Neural progenitor cell (in vitro differentiated cells): Measurements from ENCODE around the gene ERC2. TPM values are rescaled to one million over a fixed set of nuclear protein-coding genes. Genes with fewer than 3 reads are reported as not detected.

ENCODE experiments used
- DNase-seq: peaks from one replicate; pipeline ENCODE4 v3.0.0-alpha.2; 2016; ENCODE audit warnings: low spot score
- H2AFZ ChIP-seq: fragments of 200-600 bp; sonication (generic); replicated peaks from 2 replicates; pipeline ENCODE4 v1.6.1; 2016; ENCODE audit warnings: antibody characterized with exemption
- H3F3A ChIP-seq: fragments of 200-600 bp; sonication (generic); 2 replicates; pipeline ENCODE4 v1.6.1; 2016; ENCODE audit warnings: antibody characterized with exemption, low read depth
- H3K27ac ChIP-seq: fragments of 200-600 bp; sonication (generic); 2 replicates; pipeline ENCODE4 v1.5.1; 2016; ENCODE audit warnings: mild to moderate bottlenecking
- H3K27me3 ChIP-seq: fragments of 200-600 bp; sonication (generic); 2 replicates; pipeline ENCODE4 v1.6.1; 2016; ENCODE audit warnings: mild to moderate bottlenecking, moderate library complexity
- H3K36me3 ChIP-seq: fragments of 200-600 bp; sonication (generic); 2 replicates; pipeline ENCODE4 v1.5.1; 2016
- H3K4me1 ChIP-seq: fragments of 200-600 bp; sonication (generic); 2 replicates; pipeline ENCODE4 v1.6.1; 2016; ENCODE audit warnings: mixed run types
- H3K4me2 ChIP-seq: fragments of 200-600 bp; sonication (generic); 2 replicates; pipeline ENCODE4 v1.6.1; 2016
- H3K4me3 ChIP-seq: fragments of 200-600 bp; sonication (generic); 2 replicates; pipeline ENCODE4 v1.5.1; 2016
- H3K79me2 ChIP-seq: fragments of 200-600 bp; sonication (generic); 2 replicates; pipeline ENCODE4 v1.6.1; 2016; ENCODE audit warnings: low read depth
- H3K9ac ChIP-seq: fragments of 200-600 bp; sonication (generic); 2 replicates; pipeline ENCODE4 v1.6.1; 2016
- H3K9me3 ChIP-seq: fragments of 200-600 bp; sonication (generic); 2 replicates; pipeline ENCODE4 v1.5.1; 2016; ENCODE audit warnings: low read depth
- H4K20me1 ChIP-seq: fragments of 200-600 bp; sonication (generic); 2 replicates; pipeline ENCODE4 v1.6.1; 2016; ENCODE audit warnings: low read depth
- H3K27ac Mint-ChIP-seq: 3 replicates; pipeline ENCODE4 v1.8.0; 2021; ENCODE audit warnings: mixed read lengths
- H3K27me3 Mint-ChIP-seq: 2 replicates; pipeline ENCODE4 v1.8.0; 2022; ENCODE audit warnings: low read depth, mild to moderate bottlenecking, inconsistent platforms, moderate library complexity, mixed read lengths; ENCODE audit not compliant: insufficient read depth
- H3K36me3 Mint-ChIP-seq: 3 replicates; pipeline ENCODE4 v1.8.0; 2021; ENCODE audit warnings: mixed read lengths
- H3K4me1 Mint-ChIP-seq: 3 replicates; pipeline ENCODE4 v1.8.0; 2021; ENCODE audit warnings: mixed read lengths
- H3K4me3 Mint-ChIP-seq: 3 replicates; pipeline ENCODE4 v1.8.0; 2021; ENCODE audit warnings: mild to moderate bottlenecking, moderate library complexity, mixed read lengths
- H3K9me3 Mint-ChIP-seq: 3 replicates; pipeline ENCODE4 v1.8.0; 2020; ENCODE audit warnings: mixed read lengths
- EZH2 ChIP-seq: fragments of 200-600 bp; sonication (generic); IDR thresholded peaks from 2 replicates; pipeline ENCODE4 v1.6.1; 2017; ENCODE audit warnings: antibody characterized with exemption, mild to moderate bottlenecking, moderate library complexity
- EZH2phosphoT487 ChIP-seq: fragments of 200-600 bp; sonication (generic); IDR thresholded peaks from 2 replicates; pipeline ENCODE4 v1.6.1; 2017; ENCODE audit warnings: antibody characterized with exemption
- total RNA-seq: library from RNA; depleted of rRNA; stranded (reverse); fragments of >200 nt; gene quantifications from 2 replicates; pipeline ENCODE4 v1.2.3, GENCODE V29; 2015; ENCODE audit warnings: low replicate concordance
- TF ChIP-seq, protein P1 (sequence below): fragments of 200-600 bp; sonication (generic); IDR thresholded peaks from 2 replicates; pipeline ENCODE4 v1.5.1; 2017; ENCODE audit warnings: antibody characterized with exemption, mild to moderate bottlenecking

The ERC2 gene
- total RNA-seq, 1 donor from 2014 or later, result 24.8 TPM

DNA sequence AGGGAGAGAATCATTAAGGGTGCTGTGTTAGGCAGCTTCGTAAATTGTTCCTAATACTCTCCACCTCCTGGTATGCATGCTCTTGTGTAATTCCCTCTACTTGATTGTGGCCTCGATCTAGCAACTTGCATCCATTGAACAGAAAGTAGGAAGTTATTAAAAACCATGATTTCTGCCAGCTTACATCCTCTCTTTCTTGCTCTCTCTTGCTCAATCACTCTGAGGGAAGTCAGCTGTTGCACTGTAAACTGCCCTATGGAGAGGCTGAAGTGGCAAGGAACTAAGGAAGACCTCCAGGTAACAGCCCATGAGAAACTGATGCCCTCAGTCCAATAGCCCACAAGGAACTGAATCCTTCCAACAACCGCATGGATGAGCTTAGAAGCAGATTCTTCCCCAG lies 92.6 kb downstream of the ERC2 start:
- H3K4me1 Mint-ChIP-seq, result peaks cover 4% of the 10 kb centered on the region
- H3K4me1 ChIP-seq, result peaks cover 3% of the 10 kb centered on the region
- H3K4me3 ChIP-seq, result no peak overlapping the region
- peaks cover 2% of the 10 kb centered on the region for H3K27me3 Mint-ChIP-seq
- H3K27ac Mint-ChIP-seq, result no peak overlapping the region
- TF ChIP-seq, protein P1, sequence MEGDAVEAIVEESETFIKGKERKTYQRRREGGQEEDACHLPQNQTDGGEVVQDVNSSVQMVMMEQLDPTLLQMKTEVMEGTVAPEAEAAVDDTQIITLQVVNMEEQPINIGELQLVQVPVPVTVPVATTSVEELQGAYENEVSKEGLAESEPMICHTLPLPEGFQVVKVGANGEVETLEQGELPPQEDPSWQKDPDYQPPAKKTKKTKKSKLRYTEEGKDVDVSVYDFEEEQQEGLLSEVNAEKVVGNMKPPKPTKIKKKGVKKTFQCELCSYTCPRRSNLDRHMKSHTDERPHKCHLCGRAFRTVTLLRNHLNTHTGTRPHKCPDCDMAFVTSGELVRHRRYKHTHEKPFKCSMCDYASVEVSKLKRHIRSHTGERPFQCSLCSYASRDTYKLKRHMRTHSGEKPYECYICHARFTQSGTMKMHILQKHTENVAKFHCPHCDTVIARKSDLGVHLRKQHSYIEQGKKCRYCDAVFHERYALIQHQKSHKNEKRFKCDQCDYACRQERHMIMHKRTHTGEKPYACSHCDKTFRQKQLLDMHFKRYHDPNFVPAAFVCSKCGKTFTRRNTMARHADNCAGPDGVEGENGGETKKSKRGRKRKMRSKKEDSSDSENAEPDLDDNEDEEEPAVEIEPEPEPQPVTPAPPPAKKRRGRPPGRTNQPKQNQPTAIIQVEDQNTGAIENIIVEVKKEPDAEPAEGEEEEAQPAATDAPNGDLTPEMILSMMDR, result no peak
- TF ChIP-seq EZH2phosphoT487, result no peak
- no peak for TF ChIP-seq EZH2
- peaks cover 4% of the 10 kb centered on the region for H3K9me3 Mint-ChIP-seq
- no peaks in the 10 kb centered on the region for H3K79me2 ChIP-seq
- no peak overlapping the region for H3K4me2 ChIP-seq
- DNase-seq, result no peak
- no peaks in the 10 kb centered on the region for H3K27me3 ChIP-seq
- no peaks in the 10 kb centered on the region for H3K36me3 ChIP-seq
- H3F3A ChIP-seq, result no peaks in the 10 kb centered on the region
- H4K20me1 ChIP-seq, result no peaks in the 10 kb centered on the region
- no peaks in the 10 kb centered on the region for H3K36me3 Mint-ChIP-seq
- H3K9me3 ChIP-seq, result no peaks in the 10 kb centered on the region
- no peak overlapping the region for H3K4me3 Mint-ChIP-seq
- H3K9ac ChIP-seq, result no peak overlapping the region
- no peak overlapping the region for H3K27ac ChIP-seq
- H2AFZ ChIP-seq, result no peak overlapping the region

DNA sequence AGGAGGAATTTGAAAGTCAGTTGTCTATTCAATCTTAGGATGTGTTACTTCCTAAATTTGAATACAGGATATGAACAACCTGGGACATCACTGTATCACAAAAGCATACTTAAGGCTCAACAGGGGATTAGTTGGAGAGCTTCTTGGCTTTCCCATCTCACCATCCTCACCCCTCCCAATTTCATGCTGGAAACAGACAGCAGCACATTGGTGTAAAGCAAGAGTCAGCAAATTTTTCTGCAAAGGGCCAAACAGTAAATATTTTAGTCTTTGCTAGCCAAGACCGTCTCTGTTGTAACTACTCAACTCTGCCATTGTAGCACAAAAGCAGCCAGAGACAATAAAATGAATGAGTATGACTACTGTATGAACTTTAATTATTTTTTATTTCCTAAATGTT lies 94.9 kb downstream of the ERC2 start:
- no peaks in the 10 kb centered on the region for H3K27me3 ChIP-seq
- Mint-ChIP-seq H3K36me3 (no peaks in the 10 kb centered on the region), H3K4me3 (no peak overlapping the region), H3K27ac (no peak overlapping the region), H3K27me3 (no peaks in the 10 kb centered on the region), H3K9me3 (peaks cover 4% of the 10 kb centered on the region), H3K4me1 (peaks cover 4% of the 10 kb centered on the region)
- no peaks in the 10 kb centered on the region for H4K20me1 ChIP-seq
- no peaks in the 10 kb centered on the region for H3K9me3 ChIP-seq
- TF ChIP-seq EZH2 (no peak), EZH2phosphoT487 (no peak)
- TF ChIP-seq, protein P1, result no peak
- H3K9ac ChIP-seq, result no peak overlapping the region
- H3K36me3 ChIP-seq, result no peaks in the 10 kb centered on the region
- no peak overlapping the region for H3K4me3 ChIP-seq
- peaks cover 3% of the 10 kb centered on the region for H3K4me1 ChIP-seq
- no peaks in the 10 kb centered on the region for H3F3A ChIP-seq
- no peak for DNase-seq
- H3K27ac ChIP-seq, result no peak overlapping the region
- H3K79me2 ChIP-seq, result no peaks in the 10 kb centered on the region
- H3K4me2 ChIP-seq, result no peak overlapping the region
- H2AFZ ChIP-seq, result no peak overlapping the region

DNA sequence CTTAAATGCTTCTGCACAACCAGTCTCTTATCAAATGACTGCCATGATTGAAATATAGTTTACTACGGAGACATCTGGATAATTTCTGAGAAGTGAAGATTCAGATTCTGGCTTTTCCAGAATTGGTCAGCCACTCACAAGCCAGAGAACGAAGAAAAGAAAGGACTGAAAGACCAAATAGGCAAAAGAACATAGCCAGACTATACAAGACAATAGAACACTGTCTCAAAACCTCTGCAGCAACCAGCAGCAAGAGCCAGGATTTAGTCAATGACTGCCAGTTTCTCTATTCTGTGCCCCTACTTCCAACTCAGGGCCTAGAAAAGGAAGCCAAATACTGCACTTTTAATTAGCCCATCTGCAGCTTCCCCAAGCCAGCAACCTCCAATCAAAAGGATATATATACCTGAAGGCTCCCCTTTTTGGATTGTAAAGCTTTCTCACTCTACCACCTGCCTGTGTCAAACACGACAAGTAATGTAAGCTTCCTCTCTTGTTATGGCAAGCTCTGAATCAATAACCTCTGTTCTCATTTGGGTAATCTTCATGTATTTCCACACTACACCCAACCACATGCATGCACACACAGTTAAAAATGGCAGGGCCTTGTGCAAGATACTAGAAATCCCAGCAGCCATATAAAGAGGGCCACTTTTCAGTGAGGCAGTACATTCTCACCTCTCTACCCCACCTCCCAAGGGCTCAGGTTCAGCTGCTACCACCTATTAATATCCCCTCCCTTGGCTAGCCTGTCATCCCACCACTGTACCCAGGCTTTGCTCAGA lies 97.1 kb downstream of the ERC2 start:
- peaks cover 6% of the 10 kb centered on the region for H3K4me1 Mint-ChIP-seq
- no peaks in the 10 kb centered on the region for H3K36me3 Mint-ChIP-seq
- H3K79me2 ChIP-seq, result no peaks in the 10 kb centered on the region
- H3K9me3 Mint-ChIP-seq, result no peaks in the 10 kb centered on the region
- H4K20me1 ChIP-seq, result no peaks in the 10 kb centered on the region
- H3K27ac Mint-ChIP-seq, result no peak overlapping the region
- no peak overlapping the region for H2AFZ ChIP-seq
- no peak overlapping the region for H3K4me2 ChIP-seq
- no peak overlapping the region for H3K27ac ChIP-seq
- no peaks in the 10 kb centered on the region for H3K36me3 ChIP-seq
- no peak overlapping the region for H3K9ac ChIP-seq
- no peak overlapping the region for H3K4me3 Mint-ChIP-seq
- no peak for TF ChIP-seq EZH2phosphoT487
- TF ChIP-seq, protein P1, result no peak
- no peak for TF ChIP-seq EZH2
- H3F3A ChIP-seq, result peaks cover 4% of the 10 kb centered on the region
- no peaks in the 10 kb centered on the region for H3K9me3 ChIP-seq
- no peak overlapping the region for H3K4me3 ChIP-seq
- DNase-seq, result no peak
- no peaks in the 10 kb centered on the region for H3K27me3 Mint-ChIP-seq
- peaks cover 15% of the 10 kb centered on the region for H3K4me1 ChIP-seq
- H3K27me3 ChIP-seq, result no peaks in the 10 kb centered on the region
